GM23338 (cell line): ENCODE data around the gene GDPD5.

ENCODE experiments used
- CREB1 ChIP-seq: fragments of 250-450 bp; sonication (Bioruptor Pico); IDR thresholded peaks from 2 replicates; pipeline ENCODE4 v1.5.0; 2020; ENCODE audit warnings: low read depth, mild to moderate bottlenecking, moderate library complexity
- CTCF ChIP-seq, 2 experiments: fragments of 200-600 bp in 1 of 2; sonication (generic) in 1 of 2; conservative IDR thresholded peaks; 2 replicates each; pipeline versions ENCODE4 v1.5.1 to v1.6.1; 2016 to 2017; ENCODE audit warnings: antibody characterized with exemption in 2 of 2, low read depth in 2 of 2, mild to moderate bottlenecking in 2 of 2, moderate library complexity in 1 of 2
- EZH2 ChIP-seq: fragments of 200-600 bp; sonication (generic); IDR thresholded peaks from one replicate; pipeline ENCODE4 v1.8.0; 2017; ENCODE audit warnings: antibody characterized with exemption, mild to moderate bottlenecking, low read depth; ENCODE audit not compliant: unreplicated experiment
- EZH2phosphoT487 ChIP-seq: fragments of 200-600 bp; sonication (generic); IDR thresholded peaks from one replicate; pipeline ENCODE4 v1.8.1; 2018; ENCODE audit warnings: antibody characterized with exemption; ENCODE audit not compliant: unreplicated experiment
- NANOG ChIP-seq: IDR thresholded peaks from 2 replicates; pipeline ENCODE4 v1.6.1; 2016; ENCODE audit warnings: antibody characterized with exemption, borderline replicate concordance
- POLR2AphosphoS5 ChIP-seq: IDR thresholded peaks from 2 replicates; pipeline ENCODE4 v1.6.1; 2016; ENCODE audit warnings: antibody characterized with exemption, low read depth
- REST ChIP-seq: IDR thresholded peaks from one replicate; pipeline ENCODE4 v1.6.1; 2018; ENCODE audit warnings: antibody characterized with exemption; ENCODE audit not compliant: unreplicated experiment

GRCh38 chr11:75534259-75535069, 8.7 kb upstream of the GDPD5 start:
- TF ChIP-seq CTCF (conservative IDR thresholded peaks at IDR 0.05; ENCODE audit: low read depth in 2 of 2): no peak
- no peak for TF ChIP-seq NANOG
- TF ChIP-seq EZH2phosphoT487: no peak
- TF ChIP-seq POLR2AphosphoS5: no peak
- TF ChIP-seq EZH2: no peak
- no peak for TF ChIP-seq REST
- TF ChIP-seq CREB1 (CRISPR knock-in tag): no peak
